GM18517 (cell line): ENCODE results near the gene TINCR.

ENCODE experiments used
- ATAC-seq: cut with Tn5 transposase; IDR thresholded peaks from one replicate; pipeline ENCODE4 v1.9.1; 2021; ENCODE audit warnings: mild to moderate bottlenecking, moderate library complexity; ENCODE audit not compliant: unreplicated experiment

Gene TINCR

DNA sequence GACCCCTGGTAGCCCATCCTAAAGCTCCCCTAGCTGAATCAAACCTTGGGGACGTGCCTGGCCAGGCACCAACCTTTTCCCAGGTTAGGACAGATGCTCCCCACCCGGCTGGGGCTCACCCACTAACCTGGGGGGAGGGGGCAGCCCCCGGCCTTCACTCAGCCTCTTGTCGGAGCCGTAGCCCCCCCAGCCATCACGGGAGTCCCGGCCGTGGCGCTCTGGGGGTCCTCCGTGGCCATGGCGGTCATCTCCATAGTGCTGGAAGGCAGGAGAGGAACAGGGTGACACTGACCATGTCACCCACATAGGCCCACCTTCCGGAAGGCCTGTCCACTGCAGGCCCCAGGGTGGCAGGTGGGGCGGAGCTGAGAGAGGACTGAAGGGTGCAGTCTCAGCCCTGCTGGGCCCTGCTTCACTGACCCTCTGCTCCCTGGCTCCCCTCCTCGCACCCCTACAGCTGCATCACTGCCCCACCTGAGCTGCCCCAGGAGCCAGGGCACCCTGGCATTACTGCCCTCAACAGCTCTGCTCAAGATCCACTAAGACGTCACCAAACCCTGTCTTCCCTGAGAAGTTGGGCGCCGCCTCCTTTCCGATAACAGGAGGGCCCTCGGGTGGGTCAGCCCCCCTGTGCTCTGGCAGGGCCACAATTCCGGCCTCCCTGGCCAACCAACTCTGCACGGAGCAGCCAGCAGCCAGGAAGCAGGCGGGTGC is 22.6 kb upstream of the TINCR start:
- ATAC-seq: no peak

GRCh38 chr19:5588906-5589676 is 21.3 kb upstream of the TINCR start:
- ATAC-seq: no peak

DNA sequence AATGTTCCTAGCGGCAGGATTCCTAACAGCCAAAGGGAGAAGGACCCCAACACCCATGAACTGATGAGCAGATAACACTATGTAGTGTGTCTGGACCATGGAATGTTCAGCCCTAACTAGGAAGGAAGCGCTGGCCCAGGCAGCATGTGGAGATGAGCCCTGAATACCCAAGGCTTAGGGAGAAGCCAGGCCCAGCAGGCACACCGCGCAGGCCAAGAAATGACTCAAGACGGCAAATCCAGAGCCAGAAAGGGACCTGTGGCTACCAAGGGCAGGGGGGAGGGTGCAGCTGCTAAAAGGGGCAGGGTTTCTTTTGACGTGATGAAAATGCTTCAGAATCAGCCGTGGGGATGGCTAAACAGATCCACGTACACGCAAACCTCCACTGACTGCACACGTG is 20.7 kb upstream of the TINCR start:
- no peak for ATAC-seq

DNA sequence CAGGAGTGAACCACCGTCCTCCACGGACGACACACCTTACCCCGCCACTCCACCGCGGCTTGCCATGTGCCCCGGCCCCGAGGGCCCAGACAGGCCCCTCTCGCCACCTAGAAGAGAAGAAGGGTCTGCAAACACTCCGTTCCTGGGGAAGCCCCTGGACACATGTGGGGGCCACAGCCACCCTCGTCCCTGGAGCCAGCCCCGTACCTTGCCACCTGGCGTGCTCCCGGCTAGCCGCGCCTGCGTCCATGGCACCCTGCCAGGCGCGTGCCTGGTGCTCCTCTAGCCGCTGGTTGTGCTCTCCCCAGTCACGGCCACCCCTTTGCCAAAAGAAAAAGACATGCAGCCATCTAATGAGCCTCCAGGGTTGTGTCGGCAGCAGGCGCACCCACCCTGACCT is 19.9 kb upstream of the TINCR start:
- no peak for ATAC-seq

DNA sequence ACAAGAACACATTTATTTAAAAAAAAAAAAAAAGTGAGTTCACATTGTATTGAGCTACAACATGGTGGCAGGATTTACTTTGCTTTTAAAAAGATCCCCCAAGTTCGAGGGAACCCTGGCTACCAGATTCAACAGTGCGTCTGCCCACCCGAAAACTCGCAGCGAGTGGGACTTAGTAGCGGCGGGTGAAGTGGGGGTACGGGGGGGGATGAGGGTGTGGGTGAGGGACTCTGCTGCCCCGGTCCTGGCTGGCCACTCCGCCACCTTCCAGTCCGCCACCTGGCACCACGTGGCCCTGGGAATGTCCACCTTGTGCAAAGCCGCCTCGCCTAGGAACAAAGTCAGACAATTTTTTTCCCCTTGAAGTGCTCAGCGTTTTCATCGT is 19.3 kb upstream of the TINCR start:
- ATAC-seq: no peak

- ATAC-seq: no peak
Observed at GRCh38 chr19:5586300-5587070, 18.7 kb upstream of the TINCR start.

GRCh38 chr19:5585461-5586299 is 17.9 kb upstream of the TINCR start:
- ATAC-seq: no peak

DNA sequence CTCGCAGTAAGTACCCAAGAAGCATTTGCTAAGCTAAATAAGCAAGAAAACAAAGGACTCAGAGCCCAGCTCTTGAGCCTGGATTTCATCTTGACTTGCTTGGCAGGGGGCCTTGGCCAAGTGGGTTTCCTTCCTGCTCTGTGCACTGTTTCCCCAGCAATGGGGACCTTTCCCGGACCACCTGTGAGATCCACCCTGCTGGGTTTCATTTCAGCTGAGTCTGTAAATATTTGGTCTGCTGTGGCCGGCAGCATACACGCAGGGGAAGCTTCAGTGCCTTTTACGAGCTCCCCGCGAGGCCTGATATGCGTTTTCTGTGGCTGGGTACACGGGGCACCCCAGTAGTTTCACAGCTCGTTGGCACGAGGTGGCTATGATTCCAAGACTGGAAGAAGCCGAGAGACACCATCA is 12.4 kb upstream of the TINCR start:
- ATAC-seq: no peak

GRCh38 chr19:5579697-5580096 is 11.9 kb upstream of the TINCR start:
- ATAC-seq: no peak

DNA sequence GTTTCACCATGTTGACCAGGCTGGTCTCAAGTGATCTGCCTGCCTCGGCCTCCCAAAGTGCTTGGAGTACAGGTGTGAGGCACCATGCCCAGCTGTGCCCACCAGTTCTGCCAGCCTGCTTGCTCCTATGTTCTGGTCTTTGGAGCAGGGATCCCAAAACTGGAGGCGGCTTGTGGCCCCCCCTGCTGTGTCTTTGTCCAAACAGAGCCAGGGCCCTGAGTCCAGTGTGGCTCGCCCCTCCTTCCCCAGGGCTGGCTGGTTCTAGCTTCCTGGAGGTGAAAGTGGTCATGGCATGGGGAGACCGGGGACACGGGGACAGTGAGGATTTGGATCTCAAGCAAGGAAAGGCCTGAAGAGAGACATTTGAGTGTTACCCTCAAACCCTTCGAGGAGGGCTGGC is 11.5 kb upstream of the TINCR start:
- ATAC-seq: no peak

- no peak for ATAC-seq
Observed at GRCh38 chr19:5578097-5578846, 10.5 kb upstream of the TINCR start.

GRCh38 chr19:5575590-5575989 is 7.8 kb upstream of the TINCR start:
- no peak for ATAC-seq

DNA sequence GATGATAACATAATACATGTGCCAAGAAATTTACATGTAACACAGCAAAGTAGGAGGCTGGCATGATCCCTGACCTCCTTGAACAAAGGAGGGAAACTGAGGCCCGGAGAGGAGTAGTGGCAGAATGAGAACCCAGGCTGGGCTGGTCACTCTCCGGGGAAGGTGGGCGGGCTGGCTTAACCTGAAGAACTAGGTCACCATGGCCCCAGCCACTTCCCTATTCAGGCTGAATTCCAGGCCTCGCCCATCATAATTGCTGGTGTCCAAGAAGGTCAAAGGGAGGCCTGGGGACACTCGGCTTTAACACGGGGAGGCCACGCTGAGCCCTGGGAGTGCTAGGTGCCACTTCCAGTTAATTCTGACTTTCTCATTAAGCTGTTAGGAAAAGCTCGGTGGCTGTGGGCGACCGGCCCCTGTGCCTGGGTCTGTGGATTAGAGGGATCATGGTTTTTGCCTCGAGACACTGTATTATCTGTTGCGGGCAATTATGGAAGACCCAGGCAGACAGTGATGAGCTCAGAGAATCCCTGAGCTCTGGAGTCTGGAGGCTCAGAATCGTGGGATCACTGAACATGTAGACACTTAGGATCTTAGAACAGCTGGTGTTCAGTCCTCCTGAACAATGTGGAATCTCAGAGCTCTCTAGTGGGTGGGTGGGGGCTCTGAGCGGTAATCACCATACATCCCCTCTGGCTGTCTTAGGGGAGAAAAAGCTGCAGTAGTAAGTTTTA is 5.0 kb upstream of the TINCR start:
- no peak for ATAC-seq

- no peak for ATAC-seq
Observed at GRCh38 chr19:5571777-5572176, 4.0 kb upstream of the TINCR start.

GRCh38 chr19:5567970-5568407 is 236 bp upstream of the TINCR start:
- ATAC-seq: no peak

- ATAC-seq: no peak
Observed at GRCh38 chr19:5564930-5565329, 2.8 kb downstream of the TINCR start.

GRCh38 chr19:5563935-5564612 is 3.7 kb downstream of the TINCR start:
- no peak for ATAC-seq

DNA sequence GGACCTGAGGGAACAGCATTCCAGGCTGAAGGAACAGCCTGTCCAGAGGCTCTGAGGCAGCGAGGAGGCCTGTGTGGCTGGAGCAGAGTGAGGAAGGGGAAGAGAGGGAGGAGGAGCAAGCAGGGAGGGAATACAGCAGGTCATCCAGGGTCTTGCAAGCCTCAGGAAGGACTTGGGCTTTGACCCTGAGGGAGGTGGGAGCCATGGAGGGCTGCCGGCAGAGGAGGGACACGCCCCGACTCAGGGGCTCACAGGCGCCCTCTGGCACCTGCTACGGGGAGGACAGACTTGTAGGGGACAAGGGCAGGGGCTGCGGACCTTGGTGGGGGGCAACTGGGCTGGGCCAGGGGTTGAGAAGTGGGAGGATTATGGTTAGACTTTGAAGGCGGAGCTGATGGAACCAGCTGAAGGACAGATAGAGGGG is 4.7 kb downstream of the TINCR start:
- ATAC-seq: no peak

GRCh38 chr19:5562280-5562679 is 5.5 kb downstream of the TINCR start:
- no peak for ATAC-seq
